ENCODE data around the gene ALDH3B2.

Gene ALDH3B2

DNA sequence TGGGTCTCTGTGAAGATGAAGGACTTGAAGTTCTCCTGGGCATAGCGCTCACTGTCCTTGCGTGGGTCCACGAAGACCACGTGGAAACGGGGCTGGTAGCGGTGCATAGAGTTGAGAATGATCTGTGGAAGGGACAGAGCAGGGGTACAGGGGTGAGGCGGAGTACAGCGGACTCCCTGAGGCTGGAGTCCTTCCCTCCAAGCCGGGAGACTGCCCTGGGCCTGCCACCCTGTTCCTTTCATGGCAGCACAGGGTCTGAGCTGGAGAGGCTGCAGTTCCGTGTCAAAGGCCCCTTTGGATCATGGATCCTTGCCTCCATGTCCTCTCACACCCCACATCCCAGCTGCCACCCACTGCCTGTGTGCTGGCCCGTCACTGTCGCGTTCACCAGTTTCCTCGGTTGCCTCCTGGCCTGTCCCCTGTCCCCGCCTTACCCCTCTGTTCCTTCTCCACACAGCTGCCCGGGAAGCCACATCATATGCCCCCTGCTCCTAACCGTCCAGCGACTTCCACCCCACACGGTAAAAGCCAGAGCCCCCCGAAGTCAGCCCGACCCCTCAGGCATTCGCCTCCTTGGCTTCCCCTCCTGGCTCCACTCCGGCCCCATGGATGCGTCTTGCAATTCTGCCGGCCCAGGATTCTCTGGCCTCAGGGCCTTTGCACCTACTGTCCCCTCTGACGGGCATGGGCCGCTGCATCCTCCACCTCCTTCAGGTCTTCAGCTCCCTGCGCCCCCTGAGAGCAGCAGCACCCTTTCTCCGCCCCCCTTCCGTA, 41.3 kb downstream of the ALDH3B2 start:
- 0 out of 2 replicates have a peak overlapping the region, but pooled peaks have one; percentile 88 for H3K27ac ChIP-seq
- CTCF ChIA-PET: interaction anchor here (0.6 kb wide), 3 partner anchors 12 to 287 kb away, joined by 3 to 5 read pairs (median 3); no protein-coding TSS in a partner anchor
- no peak for DNase-seq (ENCODE audit: low spot score)
- no peak for TF ChIP-seq CTCF (conservative IDR thresholded peaks at IDR 0.05; ENCODE audit: low read depth)
- POLR2A ChIA-PET (ENCODE audit: low non-redundant PET): no interaction called here

DNA sequence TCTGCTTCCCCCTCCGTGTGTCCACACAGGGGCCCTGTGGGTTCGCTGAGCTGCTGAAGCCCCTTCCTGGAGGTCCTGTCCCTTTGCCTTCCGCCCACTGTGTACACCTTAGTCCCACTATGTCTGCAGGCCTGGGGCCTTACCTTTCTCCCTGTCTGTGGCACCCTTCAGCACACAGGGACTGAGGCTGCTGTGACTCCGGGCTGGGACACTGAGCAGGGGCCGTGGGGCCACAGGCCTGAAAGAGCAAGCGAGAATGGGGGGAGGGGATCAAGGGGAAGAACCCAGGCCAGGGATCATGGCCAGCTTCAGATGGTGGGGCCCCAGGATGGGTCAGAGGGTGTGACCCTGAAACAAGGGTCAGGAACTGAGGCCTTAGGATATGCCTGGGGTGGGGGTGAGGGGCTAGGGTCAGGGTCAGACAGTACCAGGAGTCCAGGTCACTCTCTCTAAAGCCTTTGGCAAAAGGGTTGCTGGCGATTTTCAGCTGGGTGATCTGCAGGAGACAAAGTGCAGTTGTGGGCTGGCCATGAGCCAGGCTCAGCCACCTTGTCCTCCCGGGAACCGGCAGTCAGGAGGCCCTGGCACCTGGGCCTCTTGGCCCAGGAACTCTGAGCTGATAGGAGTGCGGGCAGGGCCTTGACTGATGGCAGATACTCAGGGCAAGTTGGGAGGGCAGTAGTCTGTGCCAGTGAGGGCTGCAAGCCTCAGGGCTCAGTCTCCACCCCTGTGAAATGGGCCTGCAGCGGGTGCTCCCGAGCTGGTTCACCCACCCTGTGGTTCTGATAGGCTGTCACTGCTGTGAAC, 42.0 kb downstream of the ALDH3B2 start:
- POLR2A ChIA-PET (ENCODE audit: low non-redundant PET): interaction anchor here (1.1 kb wide), 1 partner anchor 24 kb away, joined by 5 read pairs; no protein-coding TSS in a partner anchor
- no peak for DNase-seq (ENCODE audit: low spot score)
- CTCF ChIA-PET: interaction anchor here (0.6 to 0.9 kb wide), 2 partner anchors 31 to 286 kb away, joined by 3 read pairs; no protein-coding TSS in a partner anchor
- H3K27ac ChIP-seq: peak overlapping the region; percentile 88; the same call in 1 of the 2 replicates
- TF ChIP-seq CTCF (conservative IDR thresholded peaks at IDR 0.05; ENCODE audit: low read depth): no peak

- peak overlapping the region; percentile 88; the same call in 1 of the 2 replicates for H3K27ac ChIP-seq
- ChIA-PET POLR2A (ENCODE audit: low non-redundant PET) (interaction anchor here (1.1 kb wide), 1 partner anchor 24 kb away, joined by 5 read pairs; no protein-coding TSS in a partner anchor), CTCF (interaction anchor here (0.9 kb wide), 1 partner anchor 31 kb away, joined by 3 read pairs; no protein-coding TSS in a partner anchor)
- DNase-seq (ENCODE audit: low spot score): no peak
- no peak for TF ChIP-seq CTCF (conservative IDR thresholded peaks at IDR 0.05; ENCODE audit: low read depth)
These were observed 42.6 kb downstream of the ALDH3B2 start for GRCh38 chr11:67631853-67632174.

DNA sequence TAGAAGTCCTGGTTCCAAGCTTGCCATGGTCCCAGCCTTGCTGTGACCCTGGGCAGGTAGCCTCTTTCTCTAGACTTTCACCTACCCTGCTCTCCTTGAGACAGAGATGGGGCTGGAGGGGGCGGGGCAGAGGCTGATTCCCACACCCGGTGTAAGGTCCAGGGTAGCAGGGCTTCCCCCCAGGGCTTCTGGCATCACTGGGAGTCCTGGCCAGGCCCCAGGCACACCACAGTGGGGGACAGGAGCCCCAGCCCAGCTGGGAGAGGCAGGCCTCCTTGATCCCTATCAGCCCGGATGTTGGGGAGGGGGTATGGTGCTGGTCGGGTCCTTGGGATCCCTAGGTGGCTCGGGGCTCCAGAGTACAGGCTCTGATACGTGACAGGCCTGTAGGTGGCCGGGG, 43.0 kb downstream of the ALDH3B2 start:
- DNase-seq (ENCODE audit: low spot score): no peak
- peak overlapping the region; percentile 88 for H3K27ac ChIP-seq
- ChIA-PET CTCF (interaction anchor here (0.6 to 0.9 kb wide), 3 partner anchors 32 to 730 kb away, joined by 3 to 4 read pairs (median 3); no protein-coding TSS in a partner anchor), POLR2A (ENCODE audit: low non-redundant PET) (interaction anchor here (1.1 kb wide), 1 partner anchor 25 kb away, joined by 5 read pairs; no protein-coding TSS in a partner anchor)
- TF ChIP-seq CTCF (conservative IDR thresholded peaks at IDR 0.05; ENCODE audit: low read depth): no peak

GRCh38 chr11:67630943-67631331, 43.5 kb downstream of the ALDH3B2 start:
- no peak for DNase-seq (ENCODE audit: low spot score)
- ChIA-PET POLR2A (ENCODE audit: low non-redundant PET) (interaction anchor here (0.5 kb wide), 1 partner anchor 138 kb away, joined by 3 read pairs; no protein-coding TSS in a partner anchor), CTCF (interaction anchor here (0.5 to 1.3 kb wide), 8 partner anchors 14 to 731 kb away, joined by 3 to 6 read pairs (median 3); no protein-coding TSS in a partner anchor)
- peak; percentile 16; the same call in 1 of the 2 replicates for TF ChIP-seq CTCF (conservative IDR thresholded peaks at IDR 0.05; ENCODE audit: low read depth)
- H3K27ac ChIP-seq: peak overlapping the region; percentile 88

Data from RWPE1 (cell line).